K562 (cell line): ENCODE results near the gene VARS1. TPM values are rescaled to one million over a fixed set of nuclear protein-coding genes. Genes with fewer than 3 reads are reported as not detected.

ENCODE experiments used
- CEBPG ChIP-seq, 3 experiments: fragments of 200-800 bp in 1 of 3; sonication (Bioruptor generic) in 1 of 3; sonication (generic) in 1 of 3; formaldehyde crosslinking in 1 of 3; IDR thresholded peaks in 2 of 3; conservative IDR thresholded peaks in 1 of 3; 2 replicates each; pipeline versions ENCODE4 v1.6.1 to v1.8.0; 2016 to 2022; ENCODE audit warnings: missing compliant biosample characterization in 2 of 3, missing genetic modification characterization in 2 of 3, mild to moderate bottlenecking in 1 of 3, missing genetic modification reagents in 1 of 3
- GABPA ChIP-seq: fragments of 200-800 bp; sonication (Bioruptor generic); conservative IDR thresholded peaks from 2 replicates; pipeline ENCODE4 v1.6.1; 2016; ENCODE audit warnings: low read depth, missing genetic modification characterization, missing compliant biosample characterization
- GMEB1 ChIP-seq: fragments of 250-450 bp; sonication (Bioruptor Pico); IDR thresholded peaks from 2 replicates; pipeline ENCODE4 v1.4.0; 2020; ENCODE audit warnings: mild to moderate bottlenecking
- HDAC1 ChIP-seq, 2 experiments: fragments of 450-650 bp; IDR thresholded peaks; 2 replicates each; pipeline ENCODE4 v1.6.1; 2016 to 2017; ENCODE audit warnings: inconsistent platforms in 1 of 2, mild to moderate bottlenecking in 1 of 2, moderate library complexity in 1 of 2
- NCOA4 ChIP-seq: fragments of 450-650 bp; IDR thresholded peaks from 2 replicates; pipeline ENCODE4 v1.6.1; 2018; ENCODE audit warnings: mild to moderate bottlenecking; ENCODE audit not compliant: partially characterized antibody
- NFATC3 ChIP-seq: fragments of 450-650 bp; IDR thresholded peaks from 2 replicates; pipeline ENCODE4 v1.6.1; 2017; ENCODE audit warnings: mild to moderate bottlenecking
- NONO ChIP-seq, 2 experiments: fragments of 200-400 bp in 1 of 2; fragments of 450-650 bp in 1 of 2; formaldehyde crosslinking in 1 of 2; IDR thresholded peaks; 2 replicates each; pipeline ENCODE4 v1.6.1; 2017; ENCODE audit warnings: low read depth in 2 of 2, mild to moderate bottlenecking in 2 of 2, moderate library complexity in 2 of 2, low read length in 1 of 2
- POLR2G ChIP-seq: fragments of 200-400 bp; formaldehyde crosslinking; IDR thresholded peaks from 2 replicates; pipeline ENCODE4 v1.6.1; 2017; ENCODE audit warnings: low read depth, mild to moderate bottlenecking, antibody characterized with exemption, low read length, moderate library complexity
- RB1 ChIP-seq: fragments of 450-650 bp; IDR thresholded peaks from 2 replicates; pipeline ENCODE4 v1.6.1; 2017; ENCODE audit warnings: low read depth, mild to moderate bottlenecking
- SMARCC2 ChIP-seq: fragments of 450-650 bp; IDR thresholded peaks from 2 replicates; pipeline ENCODE4 v1.6.1; 2017; ENCODE audit warnings: antibody characterized with exemption, moderate library complexity, mild to moderate bottlenecking, low read depth
- XRCC4 ChIP-seq: IDR thresholded peaks from one replicate; pipeline ENCODE4 v1.6.1; 2011; ENCODE audit not compliant: insufficient read depth, insufficient read length; ENCODE audit errors: extremely low read depth
- ZBTB33 ChIP-seq: sonication (generic); formaldehyde crosslinking; IDR thresholded peaks from 2 replicates; pipeline ENCODE4 v1.8.1; 2023; ENCODE audit warnings: mild to moderate bottlenecking, missing genetic modification reagents
- ZNF282 ChIP-seq: sonication (generic); formaldehyde crosslinking; IDR thresholded peaks from 2 replicates; pipeline ENCODE4 v1.8.1; 2023; ENCODE audit warnings: missing genetic modification reagents
- ZNF780A ChIP-seq: fragments of 250-450 bp; sonication (Bioruptor Pico); IDR thresholded peaks from 2 replicates; pipeline ENCODE4 v1.5.0; 2021; ENCODE audit warnings: mild to moderate bottlenecking
- ZSCAN32 ChIP-seq: fragments of 450-650 bp; formaldehyde crosslinking; IDR thresholded peaks from 2 replicates; pipeline ENCODE4 v1.4.0; 2020; ENCODE audit warnings: mild to moderate bottlenecking, moderate library complexity
- polyA plus RNA-seq, 8 experiments: library from polyadenylated mRNA; depleted of rRNA in 4 of 8; stranded (reverse) in 5 of 8; unstranded in 3 of 8; fragments of >200 nt; fragmentation: Nextera tagmentation in 2 of 8; fragmentation: Illumina TruSeq in 1 of 8; extraction: Ambion mirVana in 2 of 8; extraction: Trizol in 1 of 8; gene quantifications; 2 replicates each; pipeline versions ENCODE4 v1.2.1 to v1.2.3, GENCODE V29; 2011 to 2014; ENCODE audit warnings: inconsistent platforms in 1 of 8, missing spikeins in 1 of 8
- total RNA-seq, 7 experiments: library from RNA; depleted of rRNA in 6 of 7; stranded (reverse); fragments of >200 nt in 6 of 7; fragmentation: Illumina TruSeq in 2 of 7; extraction: Trizol in 2 of 7; gene quantifications; 2 replicates each; pipeline versions ENCODE4 v1.2.1 to v1.2.3, GENCODE V29; 2011 to 2021; ENCODE audit warnings: low replicate concordance in 1 of 7
- TF ChIP-seq, protein P1 (sequence below): fragments of 450-650 bp; formaldehyde crosslinking; conservative IDR thresholded peaks from 2 replicates; pipeline ENCODE4 v1.4.0; 2022; ENCODE audit warnings: mild to moderate bottlenecking, missing genetic modification characterization
- TF ChIP-seq, protein P2 (sequence below): fragments of 200-800 bp; sonication (Bioruptor generic); IDR thresholded peaks from 2 replicates; pipeline ENCODE4 v1.6.1; 2017; ENCODE audit warnings: missing genetic modification characterization, missing compliant biosample characterization

VARS1 gene
- total and polyA plus RNA-seq, 9 of the 15 experiments (the other 6 are each of a cell fraction or from before 2014, with no cell fraction given), result 2.9 to 488 (median 130) TPM

DNA sequence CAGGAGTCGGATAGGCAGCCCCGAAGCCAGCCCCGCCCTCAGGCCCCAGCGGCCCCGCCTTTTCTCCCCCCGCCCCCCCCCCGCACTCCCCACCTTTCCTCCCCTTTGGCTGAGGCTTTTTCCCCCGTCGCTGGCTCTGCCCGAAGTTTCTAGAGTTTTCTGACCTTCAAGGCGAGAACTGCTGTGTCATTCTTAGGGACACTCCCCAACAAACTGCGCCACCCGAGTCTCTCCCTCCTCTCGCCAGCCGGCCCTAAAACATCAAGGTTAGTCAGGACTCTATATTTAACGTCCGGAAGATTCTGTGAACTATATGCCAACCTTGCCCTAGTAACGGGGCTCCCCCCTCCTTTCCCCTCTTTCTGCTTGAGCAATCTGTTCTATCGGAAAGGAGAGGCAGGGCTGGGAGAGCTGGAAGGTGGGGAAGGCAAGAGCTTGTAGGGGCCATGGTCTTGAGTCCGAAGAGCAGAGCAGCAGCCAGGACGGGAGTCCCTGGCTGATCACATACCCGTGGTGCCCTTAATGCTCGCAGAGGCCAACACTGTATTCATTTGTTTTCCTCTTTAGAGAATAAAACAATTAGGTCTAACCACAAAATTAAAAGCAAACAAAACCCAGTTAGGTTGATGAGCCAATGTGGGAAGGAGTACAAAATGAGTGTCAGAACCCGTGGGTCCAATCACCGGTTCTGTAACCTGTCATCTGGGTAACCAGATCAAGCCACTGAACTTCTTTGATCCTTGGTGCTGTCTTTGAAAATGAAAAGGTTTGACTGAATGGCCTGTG is 26.7 kb upstream of the VARS1 start (continued):
- TF ChIP-seq HDAC1 (IDR thresholded peaks at IDR 0.05), result peak in 1 of 2 experiments; percentile 85; a peak in 2 of 4 replicates
- TF ChIP-seq SMARCC2, result peak; percentile 87
- TF ChIP-seq POLR2G, result peak; percentile 15; the same call in 1 of the 2 replicates
- peak; percentile 76; the same call in 1 of the 2 replicates for TF ChIP-seq ZNF780A
- TF ChIP-seq NCOA4, result no peak
- TF ChIP-seq, protein P1, sequence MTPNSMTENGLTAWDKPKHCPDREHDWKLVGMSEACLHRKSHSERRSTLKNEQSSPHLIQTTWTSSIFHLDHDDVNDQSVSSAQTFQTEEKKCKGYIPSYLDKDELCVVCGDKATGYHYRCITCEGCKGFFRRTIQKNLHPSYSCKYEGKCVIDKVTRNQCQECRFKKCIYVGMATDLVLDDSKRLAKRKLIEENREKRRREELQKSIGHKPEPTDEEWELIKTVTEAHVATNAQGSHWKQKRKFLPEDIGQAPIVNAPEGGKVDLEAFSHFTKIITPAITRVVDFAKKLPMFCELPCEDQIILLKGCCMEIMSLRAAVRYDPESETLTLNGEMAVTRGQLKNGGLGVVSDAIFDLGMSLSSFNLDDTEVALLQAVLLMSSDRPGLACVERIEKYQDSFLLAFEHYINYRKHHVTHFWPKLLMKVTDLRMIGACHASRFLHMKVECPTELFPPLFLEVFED (CRISPR knock-in tag), result peak; percentile 74; the same call in 1 of the 2 replicates
- no peak for TF ChIP-seq NONO (IDR thresholded peaks at IDR 0.05; ENCODE audit: low read depth in 2 of 2, low read length in 1 of 2)
- TF ChIP-seq RB1, result no peak
- no peak for TF ChIP-seq ZNF282
- no peak for TF ChIP-seq NFATC3
- TF ChIP-seq GMEB1 (CRISPR knock-in tag), result no peak
- peak; percentile 51; the same call in 1 of the 2 replicates for TF ChIP-seq CEBPG (CRISPR knock-in tag; IDR thresholded peaks at IDR 0.05)
- TF ChIP-seq CEBPG (tag; conservative IDR thresholded peaks at IDR 0.05 in 1 of 2, IDR thresholded peaks at IDR 0.05 in 1 of 2), result peak in 1 of 2 experiments; percentile 60; a peak in 2 of 4 replicates
- peak; percentile 63; the same call in 1 of the 2 replicates for TF ChIP-seq ZSCAN32 (CRISPR knock-in tag)
- TF ChIP-seq XRCC4, result no peak
- TF ChIP-seq ZBTB33 (CRISPR knock-in tag), result peak; percentile 33; the same call in 1 of the 2 replicates
- TF ChIP-seq GABPA (tag), result no peak
- TF ChIP-seq, protein P2, sequence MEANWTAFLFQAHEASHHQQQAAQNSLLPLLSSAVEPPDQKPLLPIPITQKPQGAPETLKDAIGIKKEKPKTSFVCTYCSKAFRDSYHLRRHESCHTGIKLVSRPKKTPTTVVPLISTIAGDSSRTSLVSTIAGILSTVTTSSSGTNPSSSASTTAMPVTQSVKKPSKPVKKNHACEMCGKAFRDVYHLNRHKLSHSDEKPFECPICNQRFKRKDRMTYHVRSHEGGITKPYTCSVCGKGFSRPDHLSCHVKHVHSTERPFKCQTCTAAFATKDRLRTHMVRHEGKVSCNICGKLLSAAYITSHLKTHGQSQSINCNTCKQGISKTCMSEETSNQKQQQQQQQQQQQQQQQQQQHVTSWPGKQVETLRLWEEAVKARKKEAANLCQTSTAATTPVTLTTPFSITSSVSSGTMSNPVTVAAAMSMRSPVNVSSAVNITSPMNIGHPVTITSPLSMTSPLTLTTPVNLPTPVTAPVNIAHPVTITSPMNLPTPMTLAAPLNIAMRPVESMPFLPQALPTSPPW (CRISPR knock-in tag), result no peak
